Measurements from ENCODE around the gene FGL2.
"Not testable (repeated sequence)": the region's sequence is repeated elsewhere in the genome, so short reads cannot be mapped to it uniquely, and the experiment has no call there.

The FGL2 gene

GRCh38 chr7:77155601-77156377, 43.8 kb downstream of the FGL2 start:
- DNase-seq (ENCODE audit: low spot score): not testable (repeated sequence)

- not testable (repeated sequence) for DNase-seq (ENCODE audit: low spot score)
Measured at GRCh38 chr7:77154917-77155464, 44.6 kb downstream of the FGL2 start.

- DNase-seq (ENCODE audit: low spot score): not testable (repeated sequence)
Measured at GRCh38 chr7:77152232-77152631, 47.4 kb downstream of the FGL2 start.

Measured in AG08396 (cell line).